Uterus (tissue), 2 donors: ENCODE data around the gene CCDC87.

Experiments used
- CTCF ChIP-seq, 4 experiments: fragments of 200-600 bp in 2 of 4; fragments of 450-650 bp in 2 of 4; sonication (generic) in 2 of 4; IDR thresholded peaks; one replicate each; pipeline ENCODE4 v1.5.1; 2016 to 2019; ENCODE audit warnings: antibody characterized with exemption in 4 of 4, mild to moderate bottlenecking in 2 of 4, moderate library complexity in 1 of 4
- POLR2A ChIP-seq, 2 donors: fragments of 450-650 bp; IDR thresholded peaks; one replicate each; pipeline ENCODE4 v1.6.1; 2016; ENCODE audit warnings: antibody characterized with exemption in 2 of 2, mild to moderate bottlenecking in 1 of 2, moderate library complexity in 1 of 2

GRCh38 chr11:66541892-66542291, 51.0 kb downstream of the CCDC87 start:
- TF ChIP-seq CTCF (IDR thresholded peaks at IDR 0.05), result no peak
- TF ChIP-seq POLR2A (IDR thresholded peaks at IDR 0.05), result no peak
